Measurements from ENCODE around the gene EYA3. TPM values are rescaled to one million over a fixed set of nuclear protein-coding genes. Genes with fewer than 3 reads are reported as not detected.

The EYA3 gene
- total and polyA plus RNA-seq, 2 of the 4 experiments (the other 2 are of a cell fraction): 9.1 to 17.6 TPM

- no peak overlapping the region for H3K4me3 ChIP-seq (ENCODE audit: insufficient read depth, low read depth, low read length)
- TF ChIP-seq RCOR1 (IDR thresholded peaks at IDR 0.05; ENCODE audit: insufficient replicate concordance, low read length): no peak
- TF ChIP-seq, protein P1, sequence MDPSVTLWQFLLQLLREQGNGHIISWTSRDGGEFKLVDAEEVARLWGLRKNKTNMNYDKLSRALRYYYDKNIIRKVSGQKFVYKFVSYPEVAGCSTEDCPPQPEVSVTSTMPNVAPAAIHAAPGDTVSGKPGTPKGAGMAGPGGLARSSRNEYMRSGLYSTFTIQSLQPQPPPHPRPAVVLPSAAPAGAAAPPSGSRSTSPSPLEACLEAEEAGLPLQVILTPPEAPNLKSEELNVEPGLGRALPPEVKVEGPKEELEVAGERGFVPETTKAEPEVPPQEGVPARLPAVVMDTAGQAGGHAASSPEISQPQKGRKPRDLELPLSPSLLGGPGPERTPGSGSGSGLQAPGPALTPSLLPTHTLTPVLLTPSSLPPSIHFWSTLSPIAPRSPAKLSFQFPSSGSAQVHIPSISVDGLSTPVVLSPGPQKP (IDR thresholded peaks at IDR 0.05; ENCODE audit: borderline replicate concordance, low read depth, low read length): no peak
- no peak for TF ChIP-seq NFE2L2 (IDR thresholded peaks at IDR 0.05; ENCODE audit: low read depth, low read length)
- TF ChIP-seq RFX5 (IDR thresholded peaks at IDR 0.05; ENCODE audit: low read depth, low read length): no peak
- TF ChIP-seq MAZ (IDR thresholded peaks at IDR 0.05; ENCODE audit: borderline replicate concordance, low read depth, low read length): no peak
- no peak for TF ChIP-seq CHD1 (IDR thresholded peaks at IDR 0.05; ENCODE audit: low read depth, low read length)
- TF ChIP-seq CTCF (conservative IDR thresholded peaks at IDR 0.05; ENCODE audit: low read depth, low read length): no peak
- no peak for TF ChIP-seq MXI1 (IDR thresholded peaks at IDR 0.05; ENCODE audit: borderline replicate concordance, low read depth, low read length)
- TF ChIP-seq CEBPB (IDR thresholded peaks at IDR 0.05; ENCODE audit: low read depth, low read length): no peak
- TF ChIP-seq MAFK (IDR thresholded peaks at IDR 0.05; ENCODE audit: low read depth, low read length): no peak
- no peak for TF ChIP-seq SMC3 (IDR thresholded peaks at IDR 0.05; ENCODE audit: low read depth, low read length)
- no peak for TF ChIP-seq BHLHE40 (IDR thresholded peaks at IDR 0.05; ENCODE audit: low read depth, low read length)
- no peak for TF ChIP-seq POLR2A (IDR thresholded peaks at IDR 0.05; ENCODE audit: low read depth, low read length)
- TF ChIP-seq FOS (IDR thresholded peaks at IDR 0.05; ENCODE audit: low read depth, low read length): no peak
- no peak for TF ChIP-seq USF2 (IDR thresholded peaks at IDR 0.05; ENCODE audit: low read depth, low read length)
- TF ChIP-seq RAD21 (IDR thresholded peaks at IDR 0.05; ENCODE audit: low read length): no peak
- H3K23ac ChIP-seq (ENCODE audit: low read depth, low read length): no peak overlapping the region; the same call in 1 of the 2 replicates
- H4K8ac ChIP-seq (ENCODE audit: low read depth in 2 of 2, low read length in 2 of 2): no peak overlapping the region
- H3K27ac ChIP-seq (ENCODE audit: insufficient read depth, low read length): no peak overlapping the region
- CTCF ChIA-PET: no interaction called here
- DNase-seq (peak; percentile 57), ATAC-seq (ENCODE audit: low read depth) (peak; percentile 73)
- no peaks in the 10 kb centered on the region for H3K27me3 ChIP-seq (ENCODE audit: control insufficient read depth, insufficient read depth, low read length)
- peaks cover 17 to 51% of the 10 kb centered on the region in 2 experiments for H3K79me1 ChIP-seq (ENCODE audit: low read depth in 1 of 2, low read length in 2 of 2)
- no peak overlapping the region for H2AFZ ChIP-seq (replicated peaks; ENCODE audit: low read length, poor library complexity)
- dilution Hi-C loops (cut with HindIII; ENCODE audit: low sequenced_read_pairs, unreplicated experiment) (no loop called here), in situ Hi-C loops (cut with MboI; ENCODE audit: low sequenced_read_pairs) (no loop called here), intact Hi-C loops (cut with micrococcal nuclease) (loop anchor here (5.0 kb wide), 1 partner anchor 205 kb away; no protein-coding TSS in a partner anchor)
- POLR2A ChIA-PET (ENCODE audit: unreplicated experiment): interaction anchor here (0.6 kb wide), 1 partner anchor 444 kb away, joined by 5 read pairs; no protein-coding TSS in a partner anchor
- H2AK5ac ChIP-seq (ENCODE audit: low read depth, low read length): no peak overlapping the region
- peaks cover 1% of the 10 kb centered on the region; the same call in 1 of the 2 replicates for H3K36me3 ChIP-seq (ENCODE audit: control insufficient read depth, insufficient read depth, low read length)
- peak overlapping the region; percentile 50 for H2BK5ac ChIP-seq (ENCODE audit: low read depth, low read length, poor library complexity, severe bottlenecking)
- H3K9me3 ChIP-seq (ENCODE audit: control insufficient read depth, insufficient read depth, low read length): no peaks in the 10 kb centered on the region
- H2BK120ac ChIP-seq (ENCODE audit: low read depth, low read length): no peak overlapping the region
- BruUV-seq (replicated peaks): no TSS peak
- no peak overlapping the region for H3K14ac ChIP-seq (replicated peaks; ENCODE audit: low read depth, low read length)
- H3K4me2 ChIP-seq (ENCODE audit: low read depth, low read length): peak overlapping the region; percentile 45; the same call in 1 of the 2 replicates
- no peak overlapping the region for H3K56ac ChIP-seq (ENCODE audit: extremely low read depth, insufficient read depth, low read length)
- no peak overlapping the region for H3K9ac ChIP-seq (ENCODE audit: low read depth, low read length)
- no peak overlapping the region for H2BK15ac ChIP-seq (ENCODE audit: low read depth, low read length)
- no peak overlapping the region for H4K91ac ChIP-seq (ENCODE audit: insufficient read depth, low read depth, low read length)
- H4K5ac ChIP-seq (ENCODE audit: low read depth, low read length): no peak overlapping the region
- H3K4ac ChIP-seq (ENCODE audit: low read depth, low read length): no peak overlapping the region
- H4K20me1 ChIP-seq (ENCODE audit: insufficient read depth, low read length): peaks cover 3% of the 10 kb centered on the region; the same call in 1 of the 2 replicates
- H3K18ac ChIP-seq (ENCODE audit: low read depth, low read length): no peak overlapping the region
- H2BK20ac ChIP-seq (ENCODE audit: low read depth, low read length): no peak overlapping the region
- H2AK9ac ChIP-seq (replicated peaks; ENCODE audit: low read depth, low read length, poor library complexity): no peak overlapping the region
- peaks cover 3% of the 10 kb centered on the region; the same call in 1 of the 2 replicates for H3K4me1 ChIP-seq (ENCODE audit: control insufficient read depth, insufficient read depth, low read length)
- no CpG with 5 or more reads among the region's 2 CpGs for WGBS, 2 experiments (ENCODE audit: extremely low coverage in 2 of 2, insufficient read length in 1 of 2)
- H3K9me1 ChIP-seq (ENCODE audit: insufficient read depth, low read length): no peaks in the 10 kb centered on the region; the same call in 1 of the 2 replicates
Observed at GRCh38 chr1:28067523-28068090, 20.8 kb downstream of the EYA3 start.

Data from IMR-90 (cell line).